22Rv1 (cell line): ENCODE measurements around the gene A4GALT.
A peak's percentile ranks its signal among the peaks of the same experiment; 100 is the strongest.

ENCODE experiments used
- CTCF ChIP-seq: fragments of 450-650 bp; IDR thresholded peaks from 2 replicates; pipeline ENCODE4 v1.5.1; 2017; ENCODE audit warnings: mild to moderate bottlenecking
- ZFX ChIP-seq: fragments of 450-650 bp; IDR thresholded peaks from 2 replicates; pipeline ENCODE4 v1.6.1; 2017; ENCODE audit warnings: antibody characterized with exemption, borderline replicate concordance

DNA sequence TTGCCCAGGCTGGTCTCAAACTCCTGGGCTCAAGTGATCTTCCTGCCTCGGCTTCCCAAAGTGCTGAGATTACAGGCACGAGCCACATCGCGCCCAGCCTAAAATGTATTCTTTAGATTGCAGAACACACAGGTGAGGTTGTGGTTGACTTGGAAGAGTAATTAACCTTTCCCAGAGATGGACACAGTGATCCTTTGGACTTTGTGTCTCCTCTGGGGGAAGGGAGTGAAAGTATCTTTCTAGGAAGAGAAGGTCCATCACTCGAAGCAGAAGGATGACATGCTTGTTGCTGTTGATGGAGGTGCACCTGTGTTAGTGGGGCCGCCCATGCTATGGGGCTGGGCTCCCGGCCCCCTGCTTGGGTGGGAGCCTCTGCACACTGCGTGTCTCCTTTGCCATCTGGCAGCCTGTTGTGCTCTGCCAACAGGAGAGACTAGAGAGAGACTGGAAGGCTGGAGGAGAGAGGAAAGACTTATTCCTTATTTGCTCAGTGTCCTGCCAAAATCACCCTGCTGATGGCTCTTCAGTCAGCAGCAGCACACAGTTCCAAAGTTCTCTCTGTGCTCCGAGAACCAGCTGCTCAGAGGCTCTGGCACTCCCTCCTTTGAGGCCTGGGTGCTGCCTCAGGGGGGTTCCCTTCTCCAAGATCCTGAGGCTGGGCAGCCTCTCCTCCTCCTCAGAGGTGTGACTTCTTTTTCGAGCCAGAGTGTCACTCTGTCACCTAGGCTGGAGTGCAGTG is 38.4 kb downstream of the A4GALT start:
- TF ChIP-seq CTCF: peak; percentile 14
- no peak for TF ChIP-seq ZFX
